SK-N-MC (cell line): ENCODE results near the gene PPARGC1A.

Experiments used
- DNase-seq: peaks from one replicate; pipeline ENCODE4 v3.0.0-alpha.2; 2011; ENCODE audit warnings: low read depth, low spot score
- H3K27ac ChIP-seq: fragments of 200-600 bp; sonication (generic); 2 replicates; pipeline ENCODE4 v1.5.1; 2016; ENCODE audit warnings: mixed run types
- H3K36me3 ChIP-seq: fragments of 200-600 bp; sonication (generic); 2 replicates; pipeline ENCODE4 v1.6.1; 2017; ENCODE audit warnings: antibody characterized with exemption, low read length, mixed read lengths; ENCODE audit not compliant: insufficient read depth
- H3K4me3 ChIP-seq: fragments of 200-600 bp; sonication (generic); 2 replicates; pipeline ENCODE4 v1.5.1; 2016
- H3K9ac ChIP-seq: fragments of 200-600 bp; sonication (generic); 2 replicates; pipeline ENCODE4 v1.8.0; 2017; ENCODE audit warnings: mixed run types, mixed read lengths; ENCODE audit not compliant: insufficient read length
- H3K9me3 ChIP-seq: fragments of 200-600 bp; sonication (generic); 2 replicates; pipeline ENCODE4 v1.6.1; 2017; ENCODE audit warnings: low read depth, mild to moderate bottlenecking, antibody characterized with exemption, low read length, moderate library complexity, mixed read lengths
- EZH2 ChIP-seq: fragments of 200-600 bp; sonication (generic); IDR thresholded peaks from one replicate; pipeline ENCODE4 v1.6.1; 2017; ENCODE audit warnings: antibody characterized with exemption
- FOXP2 ChIP-seq: optimal IDR thresholded peaks from 2 replicates; pipeline ENCODE3; 2011; ENCODE audit warnings: mild to moderate bottlenecking, moderate library complexity; ENCODE audit not compliant: insufficient read depth; ENCODE audit errors: extremely low read length, control extremely low read depth
- POLR2AphosphoS5 ChIP-seq: IDR thresholded peaks from 2 replicates; pipeline ENCODE4 v1.6.1; 2012; ENCODE audit warnings: mild to moderate bottlenecking, low read depth, low read length, borderline replicate concordance

PPARGC1A gene

GRCh38 chr4:23889814-23890341 is at the start of gene PPARGC1A:
Gene PPARGC1A (minus strand): TSS chr4:23890047. CDS start chr4:23889957, 90 bp downstream.
- Histone ChIP-seq H3K36me3 (no peaks in the 10 kb centered on the region), H3K27ac (peak within 1 kb of the TSS; percentile 46; the same call in 1 of the 2 replicates), H3K9ac (peak within 1 kb of the TSS; percentile 53), H3K4me3 (peak within 1 kb of the TSS; percentile 75), H3K9me3 (no peaks in the 10 kb centered on the region)
- DNase-seq, result no peak
- TF ChIP-seq EZH2 (no peak), FOXP2 (no peak), POLR2AphosphoS5 (no peak)

- Histone ChIP-seq H3K27ac (no peak overlapping the region), H3K9me3 (no peaks in the 10 kb centered on the region), H3K4me3 (no peak overlapping the region), H3K9ac (no peak overlapping the region), H3K36me3 (no peaks in the 10 kb centered on the region)
- TF ChIP-seq POLR2AphosphoS5 (no peak), FOXP2 (no peak), EZH2 (no peak)
- DNase-seq, result no peak
These were observed 48.9 kb upstream of the PPARGC1A start for GRCh38 chr4:23938796-23939195.

- no peak overlapping the region for H3K4me3 ChIP-seq
- no peak overlapping the region for H3K9ac ChIP-seq
- H3K9me3 ChIP-seq, result no peaks in the 10 kb centered on the region
- no peaks in the 10 kb centered on the region for H3K36me3 ChIP-seq
- H3K27ac ChIP-seq, result no peak overlapping the region
- no peak for TF ChIP-seq EZH2
- no peak for TF ChIP-seq POLR2AphosphoS5
- TF ChIP-seq FOXP2, result no peak
- DNase-seq, result no peak
These were observed 47.3 kb upstream of the PPARGC1A start for GRCh38 chr4:23937173-23937572.

GRCh38 chr4:23934915-23935314 is 45.1 kb upstream of the PPARGC1A start:
- DNase-seq, result peak; percentile 58
- peak overlapping the region; percentile 85 for H3K27ac ChIP-seq

GRCh38 chr4:23934223-23934622 is 44.4 kb upstream of the PPARGC1A start:
- no peaks in the 10 kb centered on the region for H3K36me3 ChIP-seq
- H3K9me3 ChIP-seq, result no peaks in the 10 kb centered on the region
- H3K9ac ChIP-seq, result no peak overlapping the region
- no peak for DNase-seq
- H3K4me3 ChIP-seq, result no peak overlapping the region
- TF ChIP-seq EZH2 (no peak), FOXP2 (no peak), POLR2AphosphoS5 (no peak)
- peak overlapping the region; percentile 85; the same call in 1 of the 2 replicates for H3K27ac ChIP-seq

More at GRCh38 chr4:23934915-23935314, 45.1 kb upstream of the PPARGC1A start:
- Histone ChIP-seq H3K9ac (no peak overlapping the region), H3K9me3 (no peaks in the 10 kb centered on the region), H3K4me3 (peak overlapping the region; percentile 56; the same call in 1 of the 2 replicates), H3K36me3 (no peaks in the 10 kb centered on the region)
- TF ChIP-seq POLR2AphosphoS5, result no peak
- no peak for TF ChIP-seq EZH2
- TF ChIP-seq FOXP2, result no peak

GRCh38 chr4:23932901-23933308 is 43.1 kb upstream of the PPARGC1A start:
- Histone ChIP-seq H3K4me3 (no peak overlapping the region), H3K9ac (no peak overlapping the region), H3K27ac (no peak overlapping the region), H3K36me3 (no peaks in the 10 kb centered on the region), H3K9me3 (no peaks in the 10 kb centered on the region)
- TF ChIP-seq POLR2AphosphoS5, result no peak
- TF ChIP-seq FOXP2, result no peak
- TF ChIP-seq EZH2, result no peak
- DNase-seq, result no peak

GRCh38 chr4:23932186-23932585 is 42.3 kb upstream of the PPARGC1A start:
- no peak overlapping the region for H3K27ac ChIP-seq
- no peak overlapping the region for H3K4me3 ChIP-seq
- TF ChIP-seq FOXP2 (no peak), EZH2 (no peak), POLR2AphosphoS5 (no peak)
- H3K36me3 ChIP-seq, result no peaks in the 10 kb centered on the region
- H3K9me3 ChIP-seq, result no peaks in the 10 kb centered on the region
- DNase-seq, result no peak
- H3K9ac ChIP-seq, result no peak overlapping the region

- no peaks in the 10 kb centered on the region for H3K36me3 ChIP-seq
- H3K27ac ChIP-seq, result no peak overlapping the region
- no peak for TF ChIP-seq POLR2AphosphoS5
- no peak for TF ChIP-seq EZH2
- no peak for TF ChIP-seq FOXP2
- H3K9me3 ChIP-seq, result no peaks in the 10 kb centered on the region
- no peak overlapping the region for H3K9ac ChIP-seq
- DNase-seq, result no peak
- no peak overlapping the region for H3K4me3 ChIP-seq
These were observed 41.6 kb upstream of the PPARGC1A start for GRCh38 chr4:23931489-23931830.

- no peak overlapping the region for H3K9ac ChIP-seq
- no peaks in the 10 kb centered on the region for H3K36me3 ChIP-seq
- H3K9me3 ChIP-seq, result no peaks in the 10 kb centered on the region
- no peak overlapping the region for H3K27ac ChIP-seq
- no peak overlapping the region for H3K4me3 ChIP-seq
- TF ChIP-seq POLR2AphosphoS5 (no peak), EZH2 (no peak), FOXP2 (no peak)
- DNase-seq, result no peak
These were observed 41.1 kb upstream of the PPARGC1A start for GRCh38 chr4:23930750-23931488.
